Mesothelial cell of epicardium (in vitro differentiated cells): ENCODE measurements around the gene PSAP. TPM values are rescaled to one million over a fixed set of nuclear protein-coding genes. Genes with fewer than 3 reads are reported as not detected.

Experiments
- DNase-seq, 2 experiments: peaks; one replicate each; pipeline ENCODE4 v3.0.0; 2021; ENCODE audit warnings: low spot score in 2 of 2; ENCODE audit not compliant: unreplicated experiment in 2 of 2
- H3K27ac Mint-ChIP-seq: 2 replicates; pipeline ENCODE4 v1.8.0; 2021; ENCODE audit warnings: mixed read lengths
- H3K27me3 Mint-ChIP-seq: 2 replicates; pipeline ENCODE4 v1.8.0; 2021; ENCODE audit warnings: low read depth, mixed read lengths
- H3K36me3 Mint-ChIP-seq: 2 replicates; pipeline ENCODE4 v1.8.0; 2021; ENCODE audit warnings: mixed read lengths
- H3K4me1 Mint-ChIP-seq: 2 replicates; pipeline ENCODE4 v1.8.0; 2021; ENCODE audit warnings: mixed read lengths
- H3K4me3 Mint-ChIP-seq: 2 replicates; pipeline ENCODE4 v1.8.0; 2021; ENCODE audit warnings: mild to moderate bottlenecking, moderate library complexity, mixed read lengths
- H3K9me3 Mint-ChIP-seq: 2 replicates; pipeline ENCODE4 v1.8.0; 2021; ENCODE audit warnings: mixed read lengths
- CTCF ChIP-seq: fragments of 200-600 bp; sonication (generic); IDR thresholded peaks from one replicate; pipeline ENCODE4 v1.5.0; 2021; ENCODE audit warnings: antibody characterized with exemption; ENCODE audit not compliant: unreplicated experiment
- total RNA-seq: library from RNA; stranded (reverse); gene quantifications from 3 replicates; pipeline ENCODE4 v1.2.1, GENCODE V29; 2021

PSAP gene
- total RNA-seq, 1 donor from 2014 or later = 574 TPM

GRCh38 chr10:71777213-71777985, 73.7 kb downstream of the PSAP start:
- H3K4me1 Mint-ChIP-seq = peaks cover 8% of the 10 kb centered on the region
- no peaks in the 10 kb centered on the region for H3K27me3 Mint-ChIP-seq
- no peaks in the 10 kb centered on the region for H3K36me3 Mint-ChIP-seq
- H3K27ac Mint-ChIP-seq = no peak overlapping the region
- H3K4me3 Mint-ChIP-seq = no peak overlapping the region
- H3K9me3 Mint-ChIP-seq = peaks cover 3% of the 10 kb centered on the region
- TF ChIP-seq CTCF = no peak
- DNase-seq = no peak

- no peak for TF ChIP-seq CTCF
- Mint-ChIP-seq H3K36me3 (no peaks in the 10 kb centered on the region), H3K4me3 (no peak overlapping the region), H3K27ac (no peak overlapping the region), H3K27me3 (no peaks in the 10 kb centered on the region), H3K4me1 (peaks cover 8% of the 10 kb centered on the region), H3K9me3 (peaks cover 3% of the 10 kb centered on the region)
- DNase-seq = no peak
These were observed 74.5 kb downstream of the PSAP start for GRCh38 chr10:71776481-71776925.

GRCh38 chr10:71774916-71775702, 75.9 kb downstream of the PSAP start:
- no peak for DNase-seq
- H3K4me3 Mint-ChIP-seq = no peak overlapping the region
- no peak for TF ChIP-seq CTCF
- H3K4me1 Mint-ChIP-seq = peaks cover 8% of the 10 kb centered on the region
- H3K27ac Mint-ChIP-seq = no peak overlapping the region
- H3K9me3 Mint-ChIP-seq = peaks cover 3% of the 10 kb centered on the region
- no peaks in the 10 kb centered on the region for H3K27me3 Mint-ChIP-seq
- H3K36me3 Mint-ChIP-seq = no peaks in the 10 kb centered on the region

- H3K4me3 Mint-ChIP-seq = peak within 1 kb of the TSS; percentile 70
- peak; percentile 70 for TF ChIP-seq CTCF
- H3K27ac Mint-ChIP-seq = peak within 1 kb of the TSS; percentile 75
These were observed 77.7 kb downstream of the PSAP start, which contains the start of gene VSIR for GRCh38 chr10:71773221-71773971. TSS of gene VSIR (minus strand) at chr10:71773520. CDS start at chr10:71773439, 81 bp downstream.

GRCh38 chr10:71772832-71773220, 78.2 kb downstream of the PSAP start:
- peak overlapping the region; percentile 70 for H3K4me3 Mint-ChIP-seq
- H3K36me3 Mint-ChIP-seq = no peaks in the 10 kb centered on the region
- no peak overlapping the region for H3K27ac Mint-ChIP-seq
- H3K27me3 Mint-ChIP-seq = no peaks in the 10 kb centered on the region
- H3K4me1 Mint-ChIP-seq = peaks cover 11% of the 10 kb centered on the region
- peaks cover 3% of the 10 kb centered on the region for H3K9me3 Mint-ChIP-seq
- no peak for DNase-seq
- TF ChIP-seq CTCF = no peak

More at GRCh38 chr10:71773221-71773971, 77.7 kb downstream of the PSAP start, which contains the start of gene VSIR:
- Mint-ChIP-seq H3K9me3 (peaks cover 3% of the 10 kb centered on the region), H3K4me1 (peaks cover 11% of the 10 kb centered on the region), H3K27me3 (no peaks in the 10 kb centered on the region), H3K36me3 (no peaks in the 10 kb centered on the region)
- DNase-seq = peak; percentile 87 to 96
